ENCODE data around the gene MET. TPM values are rescaled to one million over a fixed set of nuclear protein-coding genes. Genes with fewer than 3 reads are reported as not detected.

MET gene
- total and polyA plus RNA-seq, 8 donors, result 2.0 to 23.5 (median 13.4) TPM

- H3K27ac ChIP-seq, result peak overlapping the region in 1 of 4 donors; percentile 24
- peak in 1 of 6 donors; percentile 31 for DNase-seq
- peaks cover 0 to 29% (median 22%) of the 10 kb centered on the region in 3 donors for H3K4me1 ChIP-seq
- H3K9me3 ChIP-seq, result no peaks in the 10 kb centered on the region
- intact Hi-C loops (cut with DNase I), result no loop called here
- H3K36me3 ChIP-seq, result no peaks in the 10 kb centered on the region
- no peaks in the 10 kb centered on the region for H3K27me3 ChIP-seq
- ATAC-seq, result peak; percentile 57 to 66 (median 61)
- no peak overlapping the region for H3K4me3 ChIP-seq
- FAIRE-seq, result no peak
- WGBS, 2 donors, result 42 to 43% methylated on average over 4 of the region's 4 CpGs
- TF ChIP-seq CTCF (IDR thresholded peaks at IDR 0.05), result no peak
These were observed 62.1 kb downstream of the MET start for GRCh38 chr7:116733924-116734580.

- H3K9me3 ChIP-seq, result no peaks in the 10 kb centered on the region
- no peak for DNase-seq
- TF ChIP-seq CTCF (IDR thresholded peaks at IDR 0.05), result no peak
- no peak overlapping the region for H3K4me3 ChIP-seq
- peak in 2 of 4 donors; percentile 17 to 19 for ATAC-seq
- no peaks in the 10 kb centered on the region for H3K27me3 ChIP-seq
- no peak overlapping the region for H3K27ac ChIP-seq
- no peaks in the 10 kb centered on the region for H3K36me3 ChIP-seq
- intact Hi-C loops (cut with DNase I), result no loop called here
- H3K4me1 ChIP-seq, result peaks cover 0 to 29% (median 22%) of the 10 kb centered on the region in 3 donors
- WGBS, 2 donors, result 65 to 69% methylated on average over 6 of the region's 6 CpGs
- FAIRE-seq, result no peak
These were observed 62.7 kb downstream of the MET start for GRCh38 chr7:116734710-116735109.

- peaks cover 0 to 23% (median 22%) of the 10 kb centered on the region in 3 donors for H3K4me1 ChIP-seq
- H3K4me3 ChIP-seq, result no peak overlapping the region
- H3K27ac ChIP-seq, result no peak overlapping the region
- no peaks in the 10 kb centered on the region for H3K27me3 ChIP-seq
- H3K9me3 ChIP-seq, result no peaks in the 10 kb centered on the region
- H3K36me3 ChIP-seq, result no peaks in the 10 kb centered on the region
- DNase-seq (no peak), ATAC-seq (peak in 1 of 4 donors; percentile 35), FAIRE-seq (no peak)
- TF ChIP-seq CTCF (IDR thresholded peaks at IDR 0.05), result no peak
- intact Hi-C loops (cut with DNase I), result no loop called here
- WGBS, 2 donors, result 88 to 91% methylated on average over 8 of the region's 8 CpGs
These were observed 65.1 kb downstream of the MET start for GRCh38 chr7:116736927-116737715.

- no peak overlapping the region for H3K4me3 ChIP-seq
- intact Hi-C loops (cut with DNase I), result no loop called here
- WGBS, 2 donors, result 90 to 98% methylated on average over 1 of the region's 1 CpG
- ATAC-seq, result no peak
- H3K36me3 ChIP-seq, result no peaks in the 10 kb centered on the region
- TF ChIP-seq CTCF (IDR thresholded peaks at IDR 0.05), result no peak
- no peaks in the 10 kb centered on the region for H3K9me3 ChIP-seq
- H3K4me1 ChIP-seq, result peaks cover 0 to 12% (median 10%) of the 10 kb centered on the region in 3 donors
- no peak for FAIRE-seq
- H3K27ac ChIP-seq, result no peak overlapping the region
- H3K27me3 ChIP-seq, result no peaks in the 10 kb centered on the region
- DNase-seq, result no peak
These were observed 66.4 kb downstream of the MET start for GRCh38 chr7:116738378-116738777.

- TF ChIP-seq CTCF (IDR thresholded peaks at IDR 0.05), result no peak
- no peaks in the 10 kb centered on the region for H3K9me3 ChIP-seq
- 100% methylated on average over 2 of the region's 2 CpGs for WGBS, 2 donors
- H3K27me3 ChIP-seq, result no peaks in the 10 kb centered on the region
- FAIRE-seq (no peak), DNase-seq (no peak), ATAC-seq (no peak)
- H3K4me3 ChIP-seq, result no peak overlapping the region
- no peaks in the 10 kb centered on the region for H3K36me3 ChIP-seq
- peaks cover 0 to 3% (median 1%) of the 10 kb centered on the region in 3 donors for H3K4me1 ChIP-seq
- intact Hi-C loops (cut with DNase I), result no loop called here
- no peak overlapping the region for H3K27ac ChIP-seq
These were observed 67.3 kb downstream of the MET start for GRCh38 chr7:116739307-116739706.
